ENCODE data around the gene RAD51B.

DNA sequence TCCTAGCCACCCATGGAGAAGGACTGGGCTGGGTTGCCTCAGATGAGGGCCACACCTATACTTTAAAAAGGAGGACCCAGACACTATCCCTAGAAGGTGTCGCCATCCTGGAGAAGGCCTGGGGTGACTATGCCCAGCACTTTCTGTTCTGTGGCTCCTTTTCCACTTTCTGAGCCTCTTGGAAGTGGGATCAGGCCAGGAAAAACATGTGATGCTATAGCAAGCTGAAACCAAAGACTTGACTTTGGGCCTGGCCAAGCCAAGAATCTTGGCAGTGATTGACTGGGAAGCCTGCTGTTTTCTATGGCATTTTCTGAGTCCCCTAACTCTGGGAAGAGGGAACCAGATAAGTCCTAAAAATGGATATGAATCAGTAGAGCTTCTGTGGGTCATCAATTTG lies 641.0 kb downstream of the RAD51B start:
- TF ChIP-seq POLR2A (IDR thresholded peaks at IDR 0.05) (no peak), POLR2AphosphoS5 (IDR thresholded peaks at IDR 0.05) (no peak)
- TF ChIP-seq, protein P1, sequence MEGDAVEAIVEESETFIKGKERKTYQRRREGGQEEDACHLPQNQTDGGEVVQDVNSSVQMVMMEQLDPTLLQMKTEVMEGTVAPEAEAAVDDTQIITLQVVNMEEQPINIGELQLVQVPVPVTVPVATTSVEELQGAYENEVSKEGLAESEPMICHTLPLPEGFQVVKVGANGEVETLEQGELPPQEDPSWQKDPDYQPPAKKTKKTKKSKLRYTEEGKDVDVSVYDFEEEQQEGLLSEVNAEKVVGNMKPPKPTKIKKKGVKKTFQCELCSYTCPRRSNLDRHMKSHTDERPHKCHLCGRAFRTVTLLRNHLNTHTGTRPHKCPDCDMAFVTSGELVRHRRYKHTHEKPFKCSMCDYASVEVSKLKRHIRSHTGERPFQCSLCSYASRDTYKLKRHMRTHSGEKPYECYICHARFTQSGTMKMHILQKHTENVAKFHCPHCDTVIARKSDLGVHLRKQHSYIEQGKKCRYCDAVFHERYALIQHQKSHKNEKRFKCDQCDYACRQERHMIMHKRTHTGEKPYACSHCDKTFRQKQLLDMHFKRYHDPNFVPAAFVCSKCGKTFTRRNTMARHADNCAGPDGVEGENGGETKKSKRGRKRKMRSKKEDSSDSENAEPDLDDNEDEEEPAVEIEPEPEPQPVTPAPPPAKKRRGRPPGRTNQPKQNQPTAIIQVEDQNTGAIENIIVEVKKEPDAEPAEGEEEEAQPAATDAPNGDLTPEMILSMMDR (IDR thresholded peaks at IDR 0.05) = no peak
